ENCODE data around the gene KMT2C. TPM values are rescaled to one million over a fixed set of nuclear protein-coding genes. Genes with fewer than 3 reads are reported as not detected.
"Not testable (repeated sequence)": the region's sequence is repeated elsewhere in the genome, so short reads cannot be mapped to it uniquely, and the experiment has no call there.

KMT2C gene
- total and polyA plus RNA-seq, 4 donors: 6.3 to 35.3 (median 19.3) TPM

- WGBS: 49% methylated on average over 1 of the region's 1 CpG
- H3K27ac ChIP-seq (ENCODE audit: low read depth in 1 of 2, low read length in 2 of 2): no peak overlapping the region
- DNase-seq (ENCODE audit: low spot score): no peak
- no peaks in the 10 kb centered on the region for H3K9me3 ChIP-seq (ENCODE audit: control insufficient read depth in 4 of 4, low read length in 3 of 4)
- no peak for TF ChIP-seq YY1 (IDR thresholded peaks at IDR 0.05)
- TF ChIP-seq REST (IDR thresholded peaks at IDR 0.05): no peak
- TF ChIP-seq NR2F2 (IDR thresholded peaks at IDR 0.05): no peak
- no peak for TF ChIP-seq RAD21 (IDR thresholded peaks at IDR 0.05)
- no peak for TF ChIP-seq TAF1 (conservative IDR thresholded peaks at IDR 0.05)
- TF ChIP-seq ZBTB33 (IDR thresholded peaks at IDR 0.05): no peak
- TF ChIP-seq HNF4A (conservative IDR thresholded peaks at IDR 0.05): no peak
- no peak for TF ChIP-seq MAX (IDR thresholded peaks at IDR 0.05)
- TF ChIP-seq CTCF (IDR thresholded peaks at IDR 0.05; ENCODE audit: low read depth, low read length, missing input control): no peak
- TF ChIP-seq FOXA1 (IDR thresholded peaks at IDR 0.05): no peak
- no peak for TF ChIP-seq SP1 (IDR thresholded peaks at IDR 0.05)
- TF ChIP-seq GABPA (IDR thresholded peaks at IDR 0.05 in 1 of 2, conservative IDR thresholded peaks at IDR 0.05 in 1 of 2): no peak
- TF ChIP-seq HNF4G (IDR thresholded peaks at IDR 0.05): no peak
- TF ChIP-seq RXRA (IDR thresholded peaks at IDR 0.05): no peak
- H3K4me3 ChIP-seq (ENCODE audit: low read depth in 1 of 3, low read length in 3 of 3): no peak overlapping the region
- peaks cover 0 to 6% (median 0%) of the 10 kb centered on the region in 4 donors for H3K4me1 ChIP-seq (ENCODE audit: control insufficient read depth in 4 of 4, insufficient read depth in 4 of 4, low read length in 3 of 4)
- H3K27me3 ChIP-seq (ENCODE audit: control insufficient read depth in 4 of 4, insufficient read depth in 4 of 4, low read length in 3 of 4): no peaks in the 10 kb centered on the region
- H3K9ac ChIP-seq (ENCODE audit: low read depth in 1 of 2, low read length in 2 of 2): no peak overlapping the region
- H3K36me3 ChIP-seq (ENCODE audit: control insufficient read depth in 4 of 4, insufficient read depth in 3 of 4, low read depth in 1 of 4, low read length in 3 of 4): no peaks in the 10 kb centered on the region
Measured at GRCh38 chr7:152382244-152382643, 53.6 kb downstream of the KMT2C start.

GRCh38 chr7:152380931-152381578 is 54.7 kb downstream of the KMT2C start:
- not testable (repeated sequence) for H3K27ac ChIP-seq (ENCODE audit: low read depth in 1 of 2, low read length in 2 of 2); H3K9me3 ChIP-seq (ENCODE audit: control insufficient read depth in 4 of 4, low read length in 3 of 4); H3K36me3 ChIP-seq (ENCODE audit: control insufficient read depth in 4 of 4, insufficient read depth in 3 of 4, low read depth in 1 of 4, low read length in 3 of 4); H3K27me3 ChIP-seq (ENCODE audit: control insufficient read depth in 4 of 4, insufficient read depth in 4 of 4, low read length in 3 of 4); H3K9ac ChIP-seq (ENCODE audit: low read depth in 1 of 2, low read length in 2 of 2); H3K4me3 ChIP-seq (ENCODE audit: low read depth in 1 of 3, low read length in 3 of 3); H3K4me1 ChIP-seq (ENCODE audit: control insufficient read depth in 4 of 4, insufficient read depth in 4 of 4, low read length in 3 of 4); DNase-seq (ENCODE audit: low spot score)
- 66% methylated on average over 5 of the region's 5 CpGs for WGBS

- not testable (repeated sequence) for H3K4me1 ChIP-seq (ENCODE audit: control insufficient read depth in 4 of 4, insufficient read depth in 4 of 4, low read length in 3 of 4); H3K9ac ChIP-seq (ENCODE audit: low read depth in 1 of 2, low read length in 2 of 2); H3K27ac ChIP-seq (ENCODE audit: low read depth in 1 of 2, low read length in 2 of 2); H3K4me3 ChIP-seq (ENCODE audit: low read depth in 1 of 3, low read length in 3 of 3); DNase-seq (ENCODE audit: low spot score); H3K27me3 ChIP-seq (ENCODE audit: control insufficient read depth in 4 of 4, insufficient read depth in 4 of 4, low read length in 3 of 4); H3K9me3 ChIP-seq (ENCODE audit: control insufficient read depth in 4 of 4, low read length in 3 of 4); H3K36me3 ChIP-seq (ENCODE audit: control insufficient read depth in 4 of 4, insufficient read depth in 3 of 4, low read depth in 1 of 4, low read length in 3 of 4)
Measured at GRCh38 chr7:152378497-152378896, 57.3 kb downstream of the KMT2C start.

Data from liver (tissue), 9 donors.